OCI-LY7 (cell line): ENCODE data around the gene BCAR1.

Experiments
- EZH2phosphoT487 ChIP-seq: fragments of 200-600 bp; sonication (generic); IDR thresholded peaks from 2 replicates; pipeline ENCODE4 v1.6.1; 2018; ENCODE audit warnings: low read depth, borderline replicate concordance, mild to moderate bottlenecking, mixed run types, antibody characterized with exemption, low read length, moderate library complexity, mixed read lengths
- TF ChIP-seq, protein P1 (sequence below): fragments of 200-600 bp; sonication (generic); conservative IDR thresholded peaks from 2 replicates; pipeline ENCODE4 v1.5.1; 2014; ENCODE audit warnings: mild to moderate bottlenecking, antibody characterized with exemption, low read length, moderate library complexity, mixed read lengths

DNA sequence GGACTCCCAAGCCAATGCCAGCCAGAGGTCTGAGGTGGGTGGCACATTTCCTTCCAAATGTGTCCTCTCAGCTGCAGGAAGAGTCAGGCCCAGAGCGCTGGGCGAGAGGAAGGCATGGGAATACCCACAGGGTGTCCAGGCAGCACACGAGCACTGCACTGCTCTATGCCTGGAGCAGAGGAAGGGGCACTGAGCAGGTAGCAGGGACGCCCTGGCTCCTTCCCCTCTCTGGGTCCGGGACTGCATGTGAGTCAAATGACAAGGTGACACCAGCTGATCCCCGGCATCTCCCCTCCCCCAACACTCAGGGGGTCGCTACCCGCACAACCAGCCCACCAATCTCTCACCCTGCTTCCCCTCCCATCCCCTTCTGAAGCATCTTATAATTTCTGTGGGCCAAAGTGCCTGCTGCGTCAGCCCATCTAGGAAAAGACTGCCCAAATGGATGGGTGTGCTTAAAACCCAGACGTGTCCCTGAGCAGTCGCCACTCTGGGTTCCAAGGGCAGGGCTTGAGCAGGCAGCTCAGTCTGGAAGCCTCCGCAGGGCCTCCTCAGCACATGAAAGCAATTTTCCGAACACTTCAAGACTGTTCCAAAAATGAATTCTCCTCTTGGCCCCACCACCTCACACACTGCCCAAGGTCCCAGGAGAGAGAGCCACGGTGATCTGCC lies 12.0 kb upstream of the BCAR1 start:
- TF ChIP-seq, protein P1, sequence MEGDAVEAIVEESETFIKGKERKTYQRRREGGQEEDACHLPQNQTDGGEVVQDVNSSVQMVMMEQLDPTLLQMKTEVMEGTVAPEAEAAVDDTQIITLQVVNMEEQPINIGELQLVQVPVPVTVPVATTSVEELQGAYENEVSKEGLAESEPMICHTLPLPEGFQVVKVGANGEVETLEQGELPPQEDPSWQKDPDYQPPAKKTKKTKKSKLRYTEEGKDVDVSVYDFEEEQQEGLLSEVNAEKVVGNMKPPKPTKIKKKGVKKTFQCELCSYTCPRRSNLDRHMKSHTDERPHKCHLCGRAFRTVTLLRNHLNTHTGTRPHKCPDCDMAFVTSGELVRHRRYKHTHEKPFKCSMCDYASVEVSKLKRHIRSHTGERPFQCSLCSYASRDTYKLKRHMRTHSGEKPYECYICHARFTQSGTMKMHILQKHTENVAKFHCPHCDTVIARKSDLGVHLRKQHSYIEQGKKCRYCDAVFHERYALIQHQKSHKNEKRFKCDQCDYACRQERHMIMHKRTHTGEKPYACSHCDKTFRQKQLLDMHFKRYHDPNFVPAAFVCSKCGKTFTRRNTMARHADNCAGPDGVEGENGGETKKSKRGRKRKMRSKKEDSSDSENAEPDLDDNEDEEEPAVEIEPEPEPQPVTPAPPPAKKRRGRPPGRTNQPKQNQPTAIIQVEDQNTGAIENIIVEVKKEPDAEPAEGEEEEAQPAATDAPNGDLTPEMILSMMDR, result no peak
- TF ChIP-seq EZH2phosphoT487, result no peak
